ENCODE data around the gene CFAP141.

CFAP141 gene

GRCh38 chr1:154192476-154192875, 13.7 kb downstream of the CFAP141 start:
- TF ChIP-seq POLR2A (IDR thresholded peaks at IDR 0.05; ENCODE audit: low read length) (no peak), GATA1 (IDR thresholded peaks at IDR 0.05; ENCODE audit: low read depth, low read length) (no peak)
- no peak for DNase-seq

- TF ChIP-seq GATA1 (IDR thresholded peaks at IDR 0.05; ENCODE audit: low read depth, low read length), result no peak
- TF ChIP-seq POLR2A (IDR thresholded peaks at IDR 0.05; ENCODE audit: low read length), result no peak
- DNase-seq, result no peak
Observed at GRCh38 chr1:154191990-154192461, 14.1 kb downstream of the CFAP141 start, which contains the start of gene TPM3. TSS of gene TPM3 (minus strand) at chr1:154192100. CDS start at chr1:154192018, 82 bp downstream.

GRCh38 chr1:154190550-154190949, 15.6 kb downstream of the CFAP141 start:
- TF ChIP-seq GATA1 (IDR thresholded peaks at IDR 0.05; ENCODE audit: low read depth, low read length) (no peak), POLR2A (IDR thresholded peaks at IDR 0.05; ENCODE audit: low read length) (no peak)
- DNase-seq, result no peak

- TF ChIP-seq GATA1 (IDR thresholded peaks at IDR 0.05; ENCODE audit: low read depth, low read length) (no peak), POLR2A (IDR thresholded peaks at IDR 0.05; ENCODE audit: low read length) (no peak)
- peak in 1 of 2 experiments; percentile 11 for DNase-seq
Observed at GRCh38 chr1:154186852-154187501, 19.2 kb downstream of the CFAP141 start.

- TF ChIP-seq GATA1 (IDR thresholded peaks at IDR 0.05; ENCODE audit: low read depth, low read length), result no peak
- no peak for TF ChIP-seq POLR2A (IDR thresholded peaks at IDR 0.05; ENCODE audit: low read length)
- DNase-seq, result peak; percentile 82 to 86
Observed at GRCh38 chr1:154186177-154186576, 20.0 kb downstream of the CFAP141 start.

GRCh38 chr1:154183046-154183915, 22.9 kb downstream of the CFAP141 start:
- peak; percentile 99 for TF ChIP-seq POLR2A (IDR thresholded peaks at IDR 0.05; ENCODE audit: low read length)
- no peak for TF ChIP-seq GATA1 (IDR thresholded peaks at IDR 0.05; ENCODE audit: low read depth, low read length)
- DNase-seq, result peak; percentile 95 to 97

GRCh38 chr1:154182344-154183045, 23.6 kb downstream of the CFAP141 start:
- peak; percentile 74 to 82 for DNase-seq
- TF ChIP-seq POLR2A (IDR thresholded peaks at IDR 0.05; ENCODE audit: low read length), result no peak
- no peak for TF ChIP-seq GATA1 (IDR thresholded peaks at IDR 0.05; ENCODE audit: low read depth, low read length)

GRCh38 chr1:154181944-154182343, 24.2 kb downstream of the CFAP141 start:
- TF ChIP-seq GATA1 (IDR thresholded peaks at IDR 0.05; ENCODE audit: low read depth, low read length) (no peak), POLR2A (IDR thresholded peaks at IDR 0.05; ENCODE audit: low read length) (no peak)

GRCh38 chr1:154179946-154180687, 26.0 kb downstream of the CFAP141 start:
- DNase-seq, result no peak
- TF ChIP-seq POLR2A (IDR thresholded peaks at IDR 0.05; ENCODE audit: low read length) (no peak), GATA1 (IDR thresholded peaks at IDR 0.05; ENCODE audit: low read depth, low read length) (no peak)

More at GRCh38 chr1:154181944-154182343, 24.2 kb downstream of the CFAP141 start:
- peak; percentile 66 to 73 for DNase-seq

- TF ChIP-seq GATA1 (IDR thresholded peaks at IDR 0.05; ENCODE audit: low read depth, low read length) (no peak), POLR2A (IDR thresholded peaks at IDR 0.05; ENCODE audit: low read length) (no peak)
- DNase-seq, result peak; percentile 75 to 77
Observed at GRCh38 chr1:154178911-154179811, 27.0 kb downstream of the CFAP141 start.

- peak; percentile 83 to 85 for DNase-seq
- TF ChIP-seq GATA1 (IDR thresholded peaks at IDR 0.05; ENCODE audit: low read depth, low read length), result no peak
- peak; percentile 1 for TF ChIP-seq POLR2A (IDR thresholded peaks at IDR 0.05; ENCODE audit: low read length)
Observed at GRCh38 chr1:154178013-154178412, 28.1 kb downstream of the CFAP141 start.

- no peak for TF ChIP-seq POLR2A (IDR thresholded peaks at IDR 0.05; ENCODE audit: low read length)
- DNase-seq, result peak; percentile 18 to 64
Observed at GRCh38 chr1:154176337-154176736, 29.8 kb downstream of the CFAP141 start.
